HEK293 (cell line): ENCODE data around the gene GABRA1.

ENCODE experiments used
- TRIM28 ChIP-seq: IDR thresholded peaks from 2 replicates; pipeline ENCODE4 v1.6.1; 2011; ENCODE audit warnings: low read length, control low read depth, borderline replicate concordance
- ZIC2 ChIP-seq: fragments of 450-650 bp; formaldehyde crosslinking; IDR thresholded peaks from 2 replicates; pipeline ENCODE4 v1.5.1; 2016; ENCODE audit warnings: missing biosample characterization, missing genetic modification characterization
- ZNF138 ChIP-seq: fragments of 450-650 bp; formaldehyde crosslinking; IDR thresholded peaks from 2 replicates; pipeline ENCODE4 v1.5.1; 2016; ENCODE audit warnings: missing biosample characterization, missing genetic modification characterization, borderline replicate concordance
- ZNF211 ChIP-seq: fragments of 450-650 bp; formaldehyde crosslinking; IDR thresholded peaks from 2 replicates; pipeline ENCODE4 v1.5.1; 2016; ENCODE audit warnings: low read depth, missing biosample characterization, missing genetic modification characterization
- TF ChIP-seq, protein P1 (sequence below): fragments of 450-650 bp; formaldehyde crosslinking; IDR thresholded peaks from 2 replicates; pipeline ENCODE4 v1.5.1; 2016; ENCODE audit warnings: missing biosample characterization, missing genetic modification characterization, low read depth
- TF ChIP-seq, protein P2 (sequence below): fragments of 450-650 bp; formaldehyde crosslinking; IDR thresholded peaks from 2 replicates; pipeline ENCODE4 v1.5.1; 2016; ENCODE audit warnings: missing biosample characterization, missing genetic modification characterization

DNA sequence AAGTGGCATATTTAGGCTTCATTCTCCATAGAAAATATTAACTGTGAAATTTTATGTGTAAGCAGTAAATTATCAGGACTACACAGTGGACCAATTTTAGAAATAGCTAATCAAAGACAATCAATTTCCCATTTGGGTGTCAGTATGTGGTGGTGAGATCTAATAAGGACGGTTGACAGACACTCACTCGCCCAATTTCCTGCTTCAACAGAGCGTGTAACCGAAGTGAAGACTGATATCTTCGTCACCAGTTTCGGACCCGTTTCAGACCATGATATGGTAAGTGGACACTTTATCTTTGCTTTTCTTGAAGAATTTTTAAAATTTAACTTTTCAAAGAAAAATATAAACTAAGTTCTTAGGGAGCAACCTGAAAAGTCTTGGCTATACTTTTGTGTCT is 17.6 kb downstream of the GABRA1 start:
- TF ChIP-seq ZNF138 (no peak), ZNF211 (tag by site-specific recombination) (no peak), TRIM28 (no peak), ZIC2 (tag by site-specific recombination) (no peak)
- TF ChIP-seq, protein P1, sequence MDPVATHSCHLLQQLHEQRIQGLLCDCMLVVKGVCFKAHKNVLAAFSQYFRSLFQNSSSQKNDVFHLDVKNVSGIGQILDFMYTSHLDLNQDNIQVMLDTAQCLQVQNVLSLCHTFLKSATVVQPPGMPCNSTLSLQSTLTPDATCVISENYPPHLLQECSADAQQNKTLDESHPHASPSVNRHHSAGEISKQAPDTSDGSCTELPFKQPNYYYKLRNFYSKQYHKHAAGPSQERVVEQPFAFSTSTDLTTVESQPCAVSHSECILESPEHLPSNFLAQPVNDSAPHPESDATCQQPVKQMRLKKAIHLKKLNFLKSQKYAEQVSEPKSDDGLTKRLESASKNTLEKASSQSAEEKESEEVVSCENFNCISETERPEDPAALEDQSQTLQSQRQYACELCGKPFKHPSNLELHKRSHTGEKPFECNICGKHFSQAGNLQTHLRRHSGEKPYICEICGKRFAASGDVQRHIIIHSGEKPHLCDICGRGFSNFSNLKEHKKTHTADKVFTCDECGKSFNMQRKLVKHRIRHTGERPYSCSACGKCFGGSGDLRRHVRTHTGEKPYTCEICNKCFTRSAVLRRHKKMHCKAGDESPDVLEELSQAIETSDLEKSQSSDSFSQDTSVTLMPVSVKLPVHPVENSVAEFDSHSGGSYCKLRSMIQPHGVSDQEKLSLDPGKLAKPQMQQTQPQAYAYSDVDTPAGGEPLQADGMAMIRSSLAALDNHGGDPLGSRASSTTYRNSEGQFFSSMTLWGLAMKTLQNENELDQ = no peak
- TF ChIP-seq, protein P2, sequence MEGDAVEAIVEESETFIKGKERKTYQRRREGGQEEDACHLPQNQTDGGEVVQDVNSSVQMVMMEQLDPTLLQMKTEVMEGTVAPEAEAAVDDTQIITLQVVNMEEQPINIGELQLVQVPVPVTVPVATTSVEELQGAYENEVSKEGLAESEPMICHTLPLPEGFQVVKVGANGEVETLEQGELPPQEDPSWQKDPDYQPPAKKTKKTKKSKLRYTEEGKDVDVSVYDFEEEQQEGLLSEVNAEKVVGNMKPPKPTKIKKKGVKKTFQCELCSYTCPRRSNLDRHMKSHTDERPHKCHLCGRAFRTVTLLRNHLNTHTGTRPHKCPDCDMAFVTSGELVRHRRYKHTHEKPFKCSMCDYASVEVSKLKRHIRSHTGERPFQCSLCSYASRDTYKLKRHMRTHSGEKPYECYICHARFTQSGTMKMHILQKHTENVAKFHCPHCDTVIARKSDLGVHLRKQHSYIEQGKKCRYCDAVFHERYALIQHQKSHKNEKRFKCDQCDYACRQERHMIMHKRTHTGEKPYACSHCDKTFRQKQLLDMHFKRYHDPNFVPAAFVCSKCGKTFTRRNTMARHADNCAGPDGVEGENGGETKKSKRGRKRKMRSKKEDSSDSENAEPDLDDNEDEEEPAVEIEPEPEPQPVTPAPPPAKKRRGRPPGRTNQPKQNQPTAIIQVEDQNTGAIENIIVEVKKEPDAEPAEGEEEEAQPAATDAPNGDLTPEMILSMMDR (tag by site-specific recombination) = no peak
